Measurements from ENCODE around the gene PLXNB1. TPM values are rescaled to one million over a fixed set of nuclear protein-coding genes. Genes with fewer than 3 reads are reported as not detected.
A peak's percentile ranks its signal among the peaks of the same experiment; 100 is the strongest.

Gene PLXNB1
- total and polyA plus RNA-seq, 2 of the 13 experiments (the other 11 are each of a cell fraction or from before 2014, with no cell fraction given), result 86.0 to 143 TPM

- no peak for TF ChIP-seq AGO1 (IDR thresholded peaks at IDR 0.05; ENCODE audit: low read depth, low read length, poor library complexity, severe bottlenecking)
- TF ChIP-seq, protein P1, sequence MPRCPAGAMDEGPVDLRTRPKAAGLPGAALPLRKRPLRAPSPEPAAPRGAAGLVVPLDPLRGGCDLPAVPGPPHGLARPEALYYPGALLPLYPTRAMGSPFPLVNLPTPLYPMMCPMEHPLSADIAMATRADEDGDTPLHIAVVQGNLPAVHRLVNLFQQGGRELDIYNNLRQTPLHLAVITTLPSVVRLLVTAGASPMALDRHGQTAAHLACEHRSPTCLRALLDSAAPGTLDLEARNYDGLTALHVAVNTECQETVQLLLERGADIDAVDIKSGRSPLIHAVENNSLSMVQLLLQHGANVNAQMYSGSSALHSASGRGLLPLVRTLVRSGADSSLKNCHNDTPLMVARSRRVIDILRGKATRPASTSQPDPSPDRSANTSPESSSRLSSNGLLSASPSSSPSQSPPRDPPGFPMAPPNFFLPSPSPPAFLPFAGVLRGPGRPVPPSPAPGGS (CRISPR knock-in tag; IDR thresholded peaks at IDR 0.05), result peak; percentile 89; the same call in 1 of the 2 replicates
- TF ChIP-seq, protein P2, sequence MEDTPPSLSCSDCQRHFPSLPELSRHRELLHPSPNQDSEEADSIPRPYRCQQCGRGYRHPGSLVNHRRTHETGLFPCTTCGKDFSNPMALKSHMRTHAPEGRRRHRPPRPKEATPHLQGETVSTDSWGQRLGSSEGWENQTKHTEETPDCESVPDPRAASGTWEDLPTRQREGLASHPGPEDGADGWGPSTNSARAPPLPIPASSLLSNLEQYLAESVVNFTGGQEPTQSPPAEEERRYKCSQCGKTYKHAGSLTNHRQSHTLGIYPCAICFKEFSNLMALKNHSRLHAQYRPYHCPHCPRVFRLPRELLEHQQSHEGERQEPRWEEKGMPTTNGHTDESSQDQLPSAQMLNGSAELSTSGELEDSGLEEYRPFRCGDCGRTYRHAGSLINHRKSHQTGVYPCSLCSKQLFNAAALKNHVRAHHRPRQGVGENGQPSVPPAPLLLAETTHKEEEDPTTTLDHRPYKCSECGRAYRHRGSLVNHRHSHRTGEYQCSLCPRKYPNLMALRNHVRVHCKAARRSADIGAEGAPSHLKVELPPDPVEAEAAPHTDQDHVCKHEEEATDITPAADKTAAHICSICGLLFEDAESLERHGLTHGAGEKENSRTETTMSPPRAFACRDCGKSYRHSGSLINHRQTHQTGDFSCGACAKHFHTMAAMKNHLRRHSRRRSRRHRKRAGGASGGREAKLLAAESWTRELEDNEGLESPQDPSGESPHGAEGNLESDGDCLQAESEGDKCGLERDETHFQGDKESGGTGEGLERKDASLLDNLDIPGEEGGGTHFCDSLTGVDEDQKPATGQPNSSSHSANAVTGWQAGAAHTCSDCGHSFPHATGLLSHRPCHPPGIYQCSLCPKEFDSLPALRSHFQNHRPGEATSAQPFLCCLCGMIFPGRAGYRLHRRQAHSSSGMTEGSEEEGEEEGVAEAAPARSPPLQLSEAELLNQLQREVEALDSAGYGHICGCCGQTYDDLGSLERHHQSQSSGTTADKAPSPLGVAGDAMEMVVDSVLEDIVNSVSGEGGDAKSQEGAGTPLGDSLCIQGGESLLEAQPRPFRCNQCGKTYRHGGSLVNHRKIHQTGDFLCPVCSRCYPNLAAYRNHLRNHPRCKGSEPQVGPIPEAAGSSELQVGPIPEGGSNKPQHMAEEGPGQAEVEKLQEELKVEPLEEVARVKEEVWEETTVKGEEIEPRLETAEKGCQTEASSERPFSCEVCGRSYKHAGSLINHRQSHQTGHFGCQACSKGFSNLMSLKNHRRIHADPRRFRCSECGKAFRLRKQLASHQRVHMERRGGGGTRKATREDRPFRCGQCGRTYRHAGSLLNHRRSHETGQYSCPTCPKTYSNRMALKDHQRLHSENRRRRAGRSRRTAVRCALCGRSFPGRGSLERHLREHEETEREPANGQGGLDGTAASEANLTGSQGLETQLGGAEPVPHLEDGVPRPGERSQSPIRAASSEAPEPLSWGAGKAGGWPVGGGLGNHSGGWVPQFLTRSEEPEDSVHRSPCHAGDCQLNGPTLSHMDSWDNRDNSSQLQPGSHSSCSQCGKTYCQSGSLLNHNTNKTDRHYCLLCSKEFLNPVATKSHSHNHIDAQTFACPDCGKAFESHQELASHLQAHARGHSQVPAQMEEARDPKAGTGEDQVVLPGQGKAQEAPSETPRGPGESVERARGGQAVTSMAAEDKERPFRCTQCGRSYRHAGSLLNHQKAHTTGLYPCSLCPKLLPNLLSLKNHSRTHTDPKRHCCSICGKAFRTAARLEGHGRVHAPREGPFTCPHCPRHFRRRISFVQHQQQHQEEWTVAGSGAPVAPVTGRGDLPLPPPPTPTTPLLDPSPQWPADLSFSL (CRISPR knock-in tag; IDR thresholded peaks at IDR 0.05), result no peak
- TF ChIP-seq FOXO1 (CRISPR knock-in tag; IDR thresholded peaks at IDR 0.05), result peak; percentile 12; the same call in 1 of the 2 replicates
- peak; percentile 83 for TF ChIP-seq HNRNPLL (IDR thresholded peaks at IDR 0.05; ENCODE audit: low read depth, low read length, poor library complexity, severe bottlenecking)
- no peak for TF ChIP-seq NFIC (IDR thresholded peaks at IDR 0.05; ENCODE audit: low read length)
- TF ChIP-seq ZC3H4 (CRISPR knock-in tag; IDR thresholded peaks at IDR 0.05; ENCODE audit: borderline replicate concordance), result no peak
- TF ChIP-seq, protein P3, sequence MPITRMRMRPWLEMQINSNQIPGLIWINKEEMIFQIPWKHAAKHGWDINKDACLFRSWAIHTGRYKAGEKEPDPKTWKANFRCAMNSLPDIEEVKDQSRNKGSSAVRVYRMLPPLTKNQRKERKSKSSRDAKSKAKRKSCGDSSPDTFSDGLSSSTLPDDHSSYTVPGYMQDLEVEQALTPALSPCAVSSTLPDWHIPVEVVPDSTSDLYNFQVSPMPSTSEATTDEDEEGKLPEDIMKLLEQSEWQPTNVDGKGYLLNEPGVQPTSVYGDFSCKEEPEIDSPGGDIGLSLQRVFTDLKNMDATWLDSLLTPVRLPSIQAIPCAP (CRISPR knock-in tag; IDR thresholded peaks at IDR 0.05; ENCODE audit: low read depth), result no peak
- TF ChIP-seq POGK (CRISPR knock-in tag; conservative IDR thresholded peaks at IDR 0.05), result peak; percentile 81
- peak; percentile 72; the same call in 1 of the 2 replicates for TF ChIP-seq HOXA5 (CRISPR knock-in tag; IDR thresholded peaks at IDR 0.05)
- TF ChIP-seq, protein P4, sequence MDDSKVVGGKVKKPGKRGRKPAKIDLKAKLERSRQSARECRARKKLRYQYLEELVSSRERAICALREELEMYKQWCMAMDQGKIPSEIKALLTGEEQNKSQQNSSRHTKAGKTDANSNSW (CRISPR knock-in tag; IDR thresholded peaks at IDR 0.05; ENCODE audit: borderline replicate concordance), result no peak; the same call in 1 of the 2 replicates
- 0 out of 2 replicates have a peak, but pooled peaks have one; percentile 75 for TF ChIP-seq ZNF550 (CRISPR knock-in tag; IDR thresholded peaks at IDR 0.05; ENCODE audit: borderline replicate concordance)
- TF ChIP-seq ZNF841 (CRISPR knock-in tag; IDR thresholded peaks at IDR 0.05; ENCODE audit: borderline replicate concordance), result no peak
- peak; percentile 94 for TF ChIP-seq ATF1 (CRISPR knock-in tag; IDR thresholded peaks at IDR 0.05)
- no peak for TF ChIP-seq CEBPB (IDR thresholded peaks at IDR 0.05; ENCODE audit: borderline replicate concordance, low read depth, low read length)
- TF ChIP-seq ZFX (CRISPR knock-in tag; IDR thresholded peaks at IDR 0.05; ENCODE audit: low read depth), result peak; percentile 91
- TF ChIP-seq ZNF781 (CRISPR knock-in tag; IDR thresholded peaks at IDR 0.05; ENCODE audit: borderline replicate concordance, not compliant biosample characterization), result peak; percentile 37
Measured at GRCh38 chr3:48446425-48447193, 16.7 kb upstream of the PLXNB1 start, which contains the start of gene ATRIP (continued).

Data from HepG2 (cell line).